GM18520 (cell line): ENCODE data around the gene GSE1.

ENCODE experiments used
- ATAC-seq: cut with Tn5 transposase; IDR thresholded peaks from one replicate; pipeline ENCODE4 v1.9.1; 2021; ENCODE audit not compliant: unreplicated experiment

The GSE1 gene

DNA sequence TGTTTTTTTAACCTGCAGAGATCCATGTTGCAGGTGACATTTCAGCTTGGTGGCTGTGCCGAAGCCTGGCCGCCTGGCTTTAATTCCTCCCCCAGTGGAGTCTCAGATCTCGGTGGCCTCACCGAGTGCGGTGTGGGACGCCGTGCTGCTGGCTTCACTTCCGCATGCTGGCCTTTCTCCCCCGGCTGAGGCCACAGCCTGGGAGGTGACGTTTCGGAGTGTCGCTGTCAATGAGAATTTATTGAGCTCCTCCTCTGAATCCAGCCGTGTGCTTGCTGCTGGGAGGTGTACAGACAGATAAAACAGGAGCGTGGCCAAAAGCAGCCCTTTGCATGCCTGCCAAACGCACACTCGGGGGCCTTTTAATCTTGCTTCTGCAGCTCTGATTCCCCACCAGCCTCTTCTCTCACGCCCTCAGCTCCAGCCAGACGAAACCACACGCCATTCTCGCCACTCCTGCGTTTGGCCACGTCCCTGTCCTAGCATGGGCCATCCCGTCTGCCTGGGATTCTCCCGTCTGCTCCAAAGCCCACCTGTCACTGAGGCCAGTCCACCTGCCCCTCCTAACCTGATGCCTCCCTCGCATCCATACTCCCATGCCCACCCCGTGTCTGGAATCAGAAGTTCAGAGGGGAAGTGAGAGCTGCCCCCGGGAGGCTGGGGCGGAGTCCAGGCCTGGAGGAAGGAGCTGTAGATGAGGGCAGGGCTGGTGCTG is 3.6 kb downstream of the GSE1 start:
- no peak for ATAC-seq

DNA sequence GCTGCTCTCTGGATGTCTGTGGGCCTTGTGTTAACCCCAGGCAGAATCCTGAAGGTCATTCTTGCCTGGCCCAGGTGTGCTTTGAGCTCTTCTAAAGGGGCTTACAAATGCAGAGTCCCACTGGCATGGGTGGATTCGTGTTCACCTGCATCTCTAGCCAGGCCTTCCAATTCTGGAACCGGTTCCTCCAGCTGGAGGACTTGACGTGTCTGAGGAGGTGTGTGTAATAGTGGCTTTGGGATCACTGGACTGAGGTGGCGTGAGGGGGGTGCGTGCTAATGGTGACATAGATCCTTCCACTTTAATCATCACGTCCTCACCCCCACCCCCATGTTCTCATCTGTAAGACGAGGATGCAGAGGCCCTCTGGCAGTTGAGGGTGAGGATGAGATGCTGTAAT is 4.8 kb downstream of the GSE1 start:
- ATAC-seq: no peak

GRCh38 chr16:85618521-85618920 is 5.4 kb downstream of the GSE1 start:
- no peak for ATAC-seq

GRCh38 chr16:85619101-85619891 is 6.2 kb downstream of the GSE1 start:
- ATAC-seq: no peak

DNA sequence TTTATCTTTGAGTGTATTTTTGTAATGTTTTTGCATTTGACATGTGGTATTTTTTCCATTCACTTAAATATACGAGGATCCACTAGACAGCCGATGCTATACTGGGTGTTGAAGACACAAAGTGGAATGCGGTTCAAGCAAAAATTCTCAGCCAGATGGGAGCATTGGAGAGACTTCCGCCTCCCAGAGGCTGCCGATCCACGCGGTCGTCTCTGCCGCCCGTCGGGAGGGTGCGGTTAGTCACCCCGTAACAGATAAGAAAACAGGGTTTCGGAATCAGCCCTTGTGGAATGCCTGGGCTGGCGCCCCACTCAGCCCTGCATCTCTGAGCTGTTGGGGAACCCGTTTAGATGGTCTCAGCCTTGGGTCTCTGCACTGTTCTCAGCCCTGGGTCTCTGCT is 7.3 kb downstream of the GSE1 start:
- no peak for ATAC-seq

DNA sequence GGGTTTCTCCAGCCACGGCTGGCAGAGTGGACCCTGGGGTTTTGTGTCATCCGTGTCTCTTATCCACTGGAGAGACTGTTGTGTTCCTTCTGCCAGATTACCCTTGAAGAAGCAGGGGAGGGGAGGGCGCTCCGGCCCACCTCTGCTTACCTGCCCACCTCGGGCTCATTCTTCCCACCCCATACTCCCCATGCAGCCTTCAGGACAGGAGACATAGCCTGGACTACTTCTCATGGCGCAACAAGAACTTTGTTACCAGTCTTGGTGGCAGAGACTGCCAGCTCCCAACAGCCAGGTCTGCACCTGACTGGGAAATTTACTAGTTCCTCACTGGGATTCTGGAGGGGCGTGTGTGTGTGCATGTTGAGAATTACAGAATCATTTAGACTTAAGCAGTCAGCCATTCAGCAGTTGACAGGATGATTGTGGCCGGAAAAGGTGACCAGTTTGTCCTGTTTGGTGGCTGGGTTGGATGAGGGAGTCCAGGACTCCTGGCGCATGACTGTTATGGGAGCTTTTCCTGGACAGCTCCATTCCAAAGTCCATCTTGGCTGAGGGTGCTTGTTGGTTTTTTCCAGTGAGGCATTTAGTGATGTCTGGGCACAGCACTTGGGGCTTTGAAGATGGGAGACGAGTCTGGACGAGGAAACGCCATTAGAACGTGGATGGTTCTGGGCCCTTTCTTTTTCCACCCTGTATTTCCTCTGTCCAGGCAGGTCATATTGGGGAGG is 8.7 kb downstream of the GSE1 start:
- ATAC-seq: no peak

DNA sequence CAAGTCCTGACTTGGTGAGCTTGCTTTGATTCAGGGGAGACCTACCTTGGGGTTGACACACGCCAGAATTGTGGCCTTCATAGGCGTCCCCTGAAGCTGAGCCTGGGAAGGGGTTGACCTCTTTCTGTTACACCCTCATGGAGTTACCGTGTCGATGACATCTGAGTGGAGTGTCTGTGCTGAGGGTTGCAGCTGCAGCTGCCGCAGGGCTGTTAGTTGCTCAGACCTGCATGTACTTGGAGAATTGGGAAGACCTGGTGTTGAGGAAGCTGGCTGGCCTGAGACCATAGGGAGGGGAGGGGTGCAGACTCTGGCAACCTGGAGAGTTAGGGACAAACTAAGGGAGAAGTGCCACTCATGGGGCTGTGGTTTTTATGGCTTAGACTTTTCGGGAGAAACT is 9.6 kb downstream of the GSE1 start:
- no peak for ATAC-seq

DNA sequence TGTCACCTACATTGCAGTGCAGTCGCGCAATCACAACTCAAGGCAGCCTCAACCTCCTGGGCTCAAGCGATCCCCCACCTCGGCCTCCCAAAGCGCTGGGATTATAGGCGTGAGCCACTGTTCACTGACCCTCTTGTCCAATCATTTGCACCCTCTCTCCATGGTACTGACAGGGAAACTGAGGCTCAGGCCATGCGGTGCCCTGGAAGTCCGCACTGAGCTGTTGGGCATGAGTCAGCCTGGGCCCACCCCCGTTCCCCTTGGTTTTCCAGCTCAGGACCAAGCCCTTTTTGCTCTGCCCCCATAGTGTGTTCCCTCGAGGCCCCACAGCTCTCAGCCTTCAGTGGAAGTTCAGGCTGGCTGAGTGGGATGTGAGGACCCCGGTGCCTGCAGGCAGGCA is 10.1 kb downstream of the GSE1 start:
- ATAC-seq: no peak

DNA sequence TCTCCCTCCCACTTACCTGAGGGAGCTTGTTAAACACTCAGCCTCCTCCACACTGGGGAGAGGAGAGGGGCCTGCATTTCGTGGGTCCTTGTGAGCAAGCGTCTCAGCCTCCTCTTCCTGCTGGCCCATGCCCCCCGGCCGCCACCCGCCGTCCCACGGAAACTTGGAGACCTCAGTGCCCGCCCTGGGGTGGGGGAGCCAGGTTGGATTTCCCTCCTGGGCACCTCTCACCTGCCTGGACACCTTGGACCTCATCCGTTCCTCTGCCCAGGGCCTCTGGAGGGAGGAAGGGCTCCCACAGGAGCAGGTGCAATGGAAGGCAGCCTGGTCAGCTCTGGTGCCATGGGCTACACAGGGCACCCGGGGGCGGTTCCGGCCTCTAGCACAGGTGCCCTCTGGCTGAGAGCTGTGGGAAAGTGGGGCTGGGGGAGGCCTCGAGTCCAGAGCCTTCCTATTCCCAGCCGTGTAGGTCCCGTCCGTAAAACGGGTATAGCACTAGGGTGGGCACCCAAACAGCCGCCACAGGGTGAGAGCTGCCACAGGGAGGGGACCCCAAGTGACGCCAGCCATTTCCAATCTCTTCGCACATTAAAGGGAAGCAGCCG is 11.0 kb downstream of the GSE1 start:
- ATAC-seq: no peak

GRCh38 chr16:85624646-85625045 is 11.5 kb downstream of the GSE1 start:
- no peak for ATAC-seq

DNA sequence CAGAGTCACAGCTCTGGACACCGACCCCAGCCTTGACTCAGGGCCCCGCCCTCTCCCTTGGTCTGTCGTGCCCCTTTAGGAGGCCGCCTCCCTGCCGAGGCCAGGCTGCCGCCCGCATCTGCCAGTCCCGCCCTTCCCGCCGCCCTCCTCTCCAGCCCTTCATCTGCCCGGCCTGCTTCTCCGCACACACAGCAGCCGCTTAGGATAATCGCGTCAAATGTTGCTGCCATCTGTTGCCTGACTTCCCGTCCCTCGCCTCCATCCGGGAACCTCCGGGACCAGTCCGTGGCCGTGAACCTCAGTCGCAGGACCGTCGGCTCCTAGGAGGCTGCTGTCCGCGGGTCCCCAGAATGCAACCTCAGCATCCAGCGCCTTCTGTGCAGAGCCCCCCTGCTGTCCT is 11.9 kb downstream of the GSE1 start:
- no peak for ATAC-seq

GRCh38 chr16:85625485-85626117 is 12.5 kb downstream of the GSE1 start:
- no peak for ATAC-seq

DNA sequence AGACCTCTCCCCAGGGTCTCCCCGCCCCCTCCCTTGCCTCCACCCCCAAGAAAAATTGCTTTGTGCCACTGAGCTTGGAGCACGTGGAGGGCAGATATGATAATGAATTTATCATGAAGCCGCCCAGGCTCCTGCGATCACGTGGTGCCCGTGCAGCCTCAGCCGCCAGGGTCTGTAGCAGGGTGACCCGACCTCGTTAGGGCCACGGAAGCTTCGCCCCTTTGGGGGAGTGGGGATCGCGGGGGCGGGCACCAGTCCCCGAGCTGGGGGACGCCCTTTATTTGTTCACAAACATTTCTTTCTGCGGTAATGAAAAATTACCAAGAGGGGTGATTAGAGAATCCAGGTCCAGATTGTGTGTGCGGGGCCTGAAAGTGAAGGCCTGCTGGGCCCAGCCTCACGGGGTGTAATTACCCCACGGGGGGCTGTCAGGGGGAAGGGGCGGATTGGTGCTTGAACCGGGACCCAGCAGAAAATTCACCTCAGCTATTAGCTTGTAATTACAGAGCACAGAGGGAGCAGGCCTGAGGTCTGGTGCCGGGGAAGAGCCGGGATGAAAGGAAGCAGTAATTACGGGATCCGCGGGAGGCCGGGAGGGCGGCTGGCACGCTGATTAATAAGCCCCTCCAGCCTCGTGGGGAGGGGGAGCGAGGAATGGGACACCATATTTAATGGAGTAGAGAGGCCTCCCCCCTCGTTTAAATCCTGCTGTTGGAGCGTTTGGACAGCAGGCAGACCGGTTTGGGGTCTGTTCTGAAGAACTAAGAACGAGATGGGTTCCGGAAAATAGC is 13.3 kb downstream of the GSE1 start:
- no peak for ATAC-seq

DNA sequence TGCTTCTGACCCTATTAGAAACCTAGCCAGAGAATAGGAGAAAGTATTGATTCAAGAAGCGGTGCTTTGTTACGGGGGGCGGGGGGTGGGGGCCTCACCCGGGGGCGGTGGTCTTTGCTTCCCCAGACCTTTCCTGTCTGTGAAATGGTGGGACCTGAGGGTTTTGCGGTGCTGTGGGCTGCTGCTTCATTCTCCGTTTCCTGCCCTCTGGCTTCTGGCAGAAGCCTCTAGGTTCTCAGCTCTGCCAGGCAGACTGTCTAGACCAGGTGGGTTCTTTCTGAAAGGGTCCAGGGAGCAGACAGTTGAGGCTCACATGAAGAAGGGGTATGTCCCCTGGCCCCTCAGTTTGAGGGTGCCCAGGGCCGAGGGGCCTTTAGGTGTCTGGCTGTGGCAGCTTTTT is 14.0 kb downstream of the GSE1 start:
- no peak for ATAC-seq

DNA sequence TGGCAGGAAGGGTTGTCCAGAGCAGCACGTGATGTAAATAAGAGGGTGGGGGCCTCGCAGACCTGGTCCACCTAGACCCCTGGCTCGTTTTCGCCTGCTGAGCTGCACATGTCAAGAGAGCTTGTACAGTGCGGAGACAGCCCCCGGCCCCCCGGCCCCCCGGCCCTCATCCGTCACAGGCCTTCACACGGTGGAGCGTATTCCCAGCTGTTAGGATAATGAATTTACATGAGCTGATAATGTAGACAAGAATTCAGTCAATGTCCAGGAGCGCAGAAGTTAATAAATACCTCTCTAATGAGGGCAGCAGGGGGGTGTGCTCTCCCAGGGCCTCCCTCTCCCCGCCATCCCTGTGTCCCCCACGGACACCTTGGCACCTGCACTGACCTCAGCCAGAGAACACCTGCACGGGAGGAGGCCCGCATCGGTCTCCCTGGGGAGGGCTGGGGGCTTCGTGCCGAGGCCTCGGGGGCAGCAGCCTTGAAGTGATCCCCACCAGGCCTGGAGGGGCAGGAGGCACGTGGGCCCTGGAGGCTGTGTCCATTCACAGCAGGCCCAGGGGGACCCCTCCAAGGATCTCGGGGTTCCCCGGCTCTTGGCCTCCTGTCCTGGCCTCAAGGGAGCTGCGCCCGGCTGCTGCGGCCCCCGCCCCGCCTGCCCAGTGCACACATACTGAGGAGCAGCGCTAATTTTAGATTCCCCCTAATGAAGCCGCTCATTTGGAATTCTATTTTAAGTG is 14.6 kb downstream of the GSE1 start:
- ATAC-seq: no peak

DNA sequence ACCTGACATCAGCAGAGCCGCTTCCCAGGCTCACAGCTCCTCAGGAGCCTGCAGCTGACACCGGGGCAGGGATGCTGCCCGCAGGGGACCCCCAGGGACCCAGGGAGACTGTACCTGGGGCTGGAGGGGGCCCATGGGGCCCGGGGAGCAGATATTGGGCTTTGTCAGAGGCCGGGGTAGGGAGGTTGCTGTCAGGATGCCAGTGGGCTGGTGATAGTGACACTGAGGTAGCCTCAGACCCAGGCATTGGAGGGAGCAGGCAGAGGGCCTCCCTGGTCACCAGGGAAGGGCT is 15.1 kb downstream of the GSE1 start:
- no peak for ATAC-seq

DNA sequence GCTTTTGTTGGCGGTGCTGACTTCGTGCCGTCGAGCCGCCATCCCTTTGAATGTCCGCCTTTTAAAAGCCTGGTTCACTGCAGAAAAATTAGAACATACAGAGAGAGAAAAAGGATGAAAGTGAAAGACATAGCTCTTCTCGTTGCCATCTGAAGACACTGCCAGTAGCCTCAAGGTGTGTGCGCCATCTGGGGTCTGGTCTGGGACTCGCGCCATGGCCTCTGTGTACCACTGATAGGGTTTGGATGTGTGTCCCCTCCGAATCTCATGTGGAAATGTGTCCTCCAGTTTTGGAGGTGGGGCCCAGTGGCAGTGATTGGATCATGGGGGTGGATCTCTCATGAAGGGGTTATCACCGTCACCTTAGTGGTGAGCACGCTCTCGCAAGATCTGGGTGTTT is 15.5 kb downstream of the GSE1 start:
- ATAC-seq: no peak

DNA sequence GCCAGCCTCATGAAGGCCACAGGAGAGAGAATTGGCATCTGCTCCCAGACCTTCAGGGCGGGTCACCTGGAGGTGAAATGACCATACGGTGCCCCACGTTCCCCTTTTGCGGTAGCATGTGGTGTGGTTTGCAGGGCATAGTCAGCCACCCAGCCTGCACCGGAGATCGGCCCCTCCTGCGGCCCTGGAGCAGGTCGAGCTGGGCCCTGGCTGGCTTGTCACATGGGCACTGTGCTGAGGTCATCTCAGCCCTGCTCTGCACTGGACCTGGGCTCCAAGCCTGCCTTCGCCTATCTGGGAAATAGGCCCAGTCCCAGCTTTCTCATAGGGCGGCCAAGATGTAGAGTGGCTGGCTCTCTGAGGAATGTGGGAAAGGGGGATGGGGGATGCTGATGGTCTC is 16.2 kb downstream of the GSE1 start:
- ATAC-seq: no peak

DNA sequence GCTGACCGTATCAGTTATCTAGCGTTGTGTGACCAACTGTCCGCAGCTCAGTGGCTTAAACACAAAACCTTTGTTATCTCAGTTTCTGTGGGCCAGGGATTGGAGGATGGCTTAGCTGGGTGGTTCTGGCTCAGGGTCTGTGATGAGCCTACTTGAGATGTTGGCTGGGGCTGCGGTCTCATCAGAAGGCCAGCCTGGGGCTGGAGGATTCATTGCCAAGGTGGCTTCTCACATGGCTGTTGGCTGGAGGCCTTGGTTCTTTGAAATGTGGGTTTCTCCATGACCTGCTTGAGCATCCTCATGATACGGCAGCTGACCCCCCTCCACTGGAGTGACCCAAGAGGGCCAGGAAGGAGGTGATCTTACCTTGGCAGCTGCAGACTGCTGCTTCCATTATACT is 16.7 kb downstream of the GSE1 start:
- no peak for ATAC-seq

- ATAC-seq: no peak
Measured at GRCh38 chr16:85631230-85631629, 18.1 kb downstream of the GSE1 start.
